Stimulated activated CD8-positive, alpha-beta memory T cell treated with anti-CD3 and anti-CD28 coated beads, Interleukin-4, amount 100 ng/mL, for 48 hours (primary cell): Measurements from ENCODE around the gene CRMP1.
A peak's percentile ranks its signal among the peaks of the same experiment; 100 is the strongest.
"Not testable (repeated sequence)": the region's sequence is repeated elsewhere in the genome, so short reads cannot be mapped to it uniquely, and the experiment has no call there.

Experiments
- DNase-seq: peaks from one replicate; pipeline ENCODE4 v3.0.0-alpha.2; 2020

CRMP1 gene

GRCh38 chr4:5887361-5888221, 5.3 kb downstream of the CRMP1 start:
- no peak for DNase-seq

GRCh38 chr4:5887011-5887360, 5.9 kb downstream of the CRMP1 start:
- DNase-seq = no peak

GRCh38 chr4:5885733-5886132, 7.2 kb downstream of the CRMP1 start:
- no peak for DNase-seq

GRCh38 chr4:5884796-5885195, 8.1 kb downstream of the CRMP1 start:
- DNase-seq = no peak

GRCh38 chr4:5883916-5884315, 9.0 kb downstream of the CRMP1 start:
- DNase-seq = no peak

- DNase-seq = no peak
Measured at GRCh38 chr4:5882947-5883346, 9.9 kb downstream of the CRMP1 start.

- DNase-seq = no peak
Measured at GRCh38 chr4:5881340-5881739, 11.5 kb downstream of the CRMP1 start.

- DNase-seq = no peak
Measured at GRCh38 chr4:5878359-5878758, 14.5 kb downstream of the CRMP1 start.

GRCh38 chr4:5877392-5877791, 15.5 kb downstream of the CRMP1 start:
- no peak for DNase-seq

- DNase-seq = no peak
Measured at GRCh38 chr4:5874811-5875449, 18.0 kb downstream of the CRMP1 start.

- no peak for DNase-seq
Measured at GRCh38 chr4:5870701-5871100, 22.2 kb downstream of the CRMP1 start.

GRCh38 chr4:5869966-5870619, 22.8 kb downstream of the CRMP1 start:
- no peak for DNase-seq

- no peak for DNase-seq
Measured at GRCh38 chr4:5867866-5868265, 25.0 kb downstream of the CRMP1 start.

GRCh38 chr4:5866841-5867813, 25.8 kb downstream of the CRMP1 start:
- DNase-seq = no peak

- DNase-seq = no peak
Measured at GRCh38 chr4:5865896-5866599, 26.8 kb downstream of the CRMP1 start.

GRCh38 chr4:5863461-5864113, 29.3 kb downstream of the CRMP1 start:
- DNase-seq = peak; percentile 75

GRCh38 chr4:5858020-5858769, 34.7 kb downstream of the CRMP1 start:
- no peak for DNase-seq

GRCh38 chr4:5857199-5857598, 35.7 kb downstream of the CRMP1 start:
- no peak for DNase-seq

GRCh38 chr4:5856362-5856761, 36.5 kb downstream of the CRMP1 start:
- not testable (repeated sequence) for DNase-seq

- DNase-seq = no peak
Measured at GRCh38 chr4:5854929-5855328, 38.0 kb downstream of the CRMP1 start.
